Right ventricle myocardium inferior (tissue), 1 donor: Measurements from ENCODE around the gene SLC6A7. TPM values are rescaled to one million over a fixed set of nuclear protein-coding genes. Genes with fewer than 3 reads are reported as not detected.

ENCODE experiments used
- total RNA-seq: library from RNA; stranded (reverse); fragmentation: NEBNext Ultra II Directional; extraction: Animal tissue kit (Norgen Biotek cat#: 25700); gene quantifications from one replicate; pipeline ENCODE4 v1.2.1, GENCODE V29; 2021
- donor health status: DM: no; HTN: yes; CAD: no; lungs with severe emphysema.

SLC6A7 gene
- total RNA-seq, 1 donor from 2014 or later = not detected

Other genes with a start within 250 kb of the SLC6A7 start
- gene PDE6A, start 245.3 kb upstream of the SLC6A7 start, total RNA-seq = 0.05 TPM
- 4.3 TPM for gene SLC26A2, start 229.3 kb upstream of the SLC6A7 start, total RNA-seq
- 2.4 TPM for gene TIGD6, start 189.4 kb upstream of the SLC6A7 start, total RNA-seq
- 14.6 TPM for gene HMGXB3, start 189.3 kb upstream of the SLC6A7 start, total RNA-seq
- gene CSF1R, start 103.5 kb upstream of the SLC6A7 start, total RNA-seq = 21.9 TPM
- gene PDGFRB, start 34.2 kb upstream of the SLC6A7 start, total RNA-seq = 57.2 TPM
- gene CDX1, start 23.3 kb upstream of the SLC6A7 start, total RNA-seq = not detected
- 17.0 TPM for gene CAMK2A, start 99.7 kb downstream of the SLC6A7 start, total RNA-seq
- gene ARSI, start 112.8 kb downstream of the SLC6A7 start, total RNA-seq = 0.65 TPM
- gene TCOF1, start 167.6 kb downstream of the SLC6A7 start, total RNA-seq = 17.8 TPM
- gene CD74, start 222.8 kb downstream of the SLC6A7 start, total RNA-seq = 327 TPM